ENCODE results near the gene BLMH.

DNA sequence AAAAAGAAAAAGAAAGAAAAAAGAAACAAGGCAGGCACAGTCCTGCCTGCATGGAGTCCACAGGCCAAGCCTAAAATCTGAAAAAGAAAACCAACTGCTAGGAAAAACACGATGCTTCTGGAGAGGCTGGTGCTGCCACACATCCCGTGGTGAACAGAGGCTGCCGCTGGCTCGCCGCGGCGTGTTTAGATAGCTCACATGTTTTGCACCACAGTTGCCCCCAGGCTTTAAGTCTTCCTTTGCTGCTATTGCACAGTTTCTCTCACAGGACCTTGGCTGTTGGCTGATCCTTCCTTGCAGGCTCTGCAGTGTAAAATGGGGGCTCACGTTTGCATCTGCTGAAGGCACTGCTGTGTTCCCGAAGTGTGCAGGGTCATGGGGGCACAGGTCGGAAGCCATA is 64.9 kb downstream of the BLMH start:
- TF ChIP-seq, protein P1, sequence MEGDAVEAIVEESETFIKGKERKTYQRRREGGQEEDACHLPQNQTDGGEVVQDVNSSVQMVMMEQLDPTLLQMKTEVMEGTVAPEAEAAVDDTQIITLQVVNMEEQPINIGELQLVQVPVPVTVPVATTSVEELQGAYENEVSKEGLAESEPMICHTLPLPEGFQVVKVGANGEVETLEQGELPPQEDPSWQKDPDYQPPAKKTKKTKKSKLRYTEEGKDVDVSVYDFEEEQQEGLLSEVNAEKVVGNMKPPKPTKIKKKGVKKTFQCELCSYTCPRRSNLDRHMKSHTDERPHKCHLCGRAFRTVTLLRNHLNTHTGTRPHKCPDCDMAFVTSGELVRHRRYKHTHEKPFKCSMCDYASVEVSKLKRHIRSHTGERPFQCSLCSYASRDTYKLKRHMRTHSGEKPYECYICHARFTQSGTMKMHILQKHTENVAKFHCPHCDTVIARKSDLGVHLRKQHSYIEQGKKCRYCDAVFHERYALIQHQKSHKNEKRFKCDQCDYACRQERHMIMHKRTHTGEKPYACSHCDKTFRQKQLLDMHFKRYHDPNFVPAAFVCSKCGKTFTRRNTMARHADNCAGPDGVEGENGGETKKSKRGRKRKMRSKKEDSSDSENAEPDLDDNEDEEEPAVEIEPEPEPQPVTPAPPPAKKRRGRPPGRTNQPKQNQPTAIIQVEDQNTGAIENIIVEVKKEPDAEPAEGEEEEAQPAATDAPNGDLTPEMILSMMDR (IDR thresholded peaks at IDR 0.05 in 2 of 3, conservative IDR thresholded peaks at IDR 0.05 in 1 of 3; ENCODE audit: insufficient read depth in 2 of 3, low read depth in 1 of 3, low read length in 3 of 3): no peak
- TF ChIP-seq MCM3 (IDR thresholded peaks at IDR 0.05) (no peak), ZNF232 (CRISPR knock-in tag; IDR thresholded peaks at IDR 0.05) (no peak), MAFF (IDR thresholded peaks at IDR 0.05; ENCODE audit: low read length) (no peak)

All from K562 (cell line).